Activated CD4-positive, CD25-positive, alpha-beta regulatory T cell treated with anti-CD3 and anti-CD28 coated beads, Interleukin-2, amount 50 U/mL, for 16 hours (primary cell): ENCODE results near the gene L3MBTL4.

ENCODE experiments used
- DNase-seq: peaks from one replicate; pipeline ENCODE4 v3.0.0-alpha.2; 2020; ENCODE audit warnings: low read depth, low spot score

L3MBTL4 gene

GRCh38 chr18:5964108-5964507 is 450.6 kb downstream of the L3MBTL4 start:
- DNase-seq = no peak

GRCh38 chr18:5963267-5963666 is 451.4 kb downstream of the L3MBTL4 start:
- DNase-seq = no peak

GRCh38 chr18:5962362-5962761 is 452.3 kb downstream of the L3MBTL4 start:
- no peak for DNase-seq

GRCh38 chr18:5961828-5962150 is 452.9 kb downstream of the L3MBTL4 start:
- no peak for DNase-seq

DNA sequence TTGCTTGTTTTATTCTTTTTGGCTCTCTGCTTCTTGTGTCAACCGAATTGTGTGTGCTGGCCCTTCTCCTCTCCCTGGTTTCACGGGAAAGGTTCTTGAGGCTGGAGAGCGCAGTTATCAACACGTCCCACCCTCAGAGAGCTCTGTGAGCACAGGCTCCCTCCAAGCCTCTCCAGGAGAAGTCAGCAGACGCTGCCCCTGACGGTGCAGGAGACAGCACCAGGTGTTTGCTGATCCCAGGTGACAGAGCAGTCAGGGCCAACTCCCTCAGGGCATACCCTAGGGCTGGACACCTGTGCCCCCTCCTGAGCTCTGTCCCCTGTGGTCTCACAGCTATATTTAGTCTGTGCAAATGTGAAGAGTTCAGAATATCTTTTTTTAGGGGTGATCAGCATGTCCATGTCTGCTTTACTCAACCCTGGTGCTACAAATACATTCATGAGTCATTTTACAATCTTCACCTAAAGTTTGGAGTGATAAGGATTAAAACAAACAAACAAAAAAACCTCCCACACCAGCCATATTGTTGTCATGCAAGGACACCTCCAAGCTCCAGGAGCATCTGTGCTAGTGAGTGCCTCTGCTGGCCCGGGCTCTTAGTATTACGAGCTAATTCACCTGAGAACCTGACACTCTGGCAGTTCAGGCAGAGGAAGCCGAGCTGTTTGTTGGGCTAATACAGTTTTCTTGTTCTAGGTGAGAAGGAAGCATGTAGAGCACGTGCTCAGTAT is 453.4 kb downstream of the L3MBTL4 start:
- no peak for DNase-seq

GRCh38 chr18:5958822-5959221 is 455.9 kb downstream of the L3MBTL4 start:
- DNase-seq = no peak

- no peak for DNase-seq
Observed at GRCh38 chr18:5955861-5956260, 458.9 kb downstream of the L3MBTL4 start.

GRCh38 chr18:5951515-5952091 is 463.1 kb downstream of the L3MBTL4 start:
- DNase-seq = no peak

- DNase-seq = no peak
Observed at GRCh38 chr18:5948781-5949180, 465.9 kb downstream of the L3MBTL4 start.

DNA sequence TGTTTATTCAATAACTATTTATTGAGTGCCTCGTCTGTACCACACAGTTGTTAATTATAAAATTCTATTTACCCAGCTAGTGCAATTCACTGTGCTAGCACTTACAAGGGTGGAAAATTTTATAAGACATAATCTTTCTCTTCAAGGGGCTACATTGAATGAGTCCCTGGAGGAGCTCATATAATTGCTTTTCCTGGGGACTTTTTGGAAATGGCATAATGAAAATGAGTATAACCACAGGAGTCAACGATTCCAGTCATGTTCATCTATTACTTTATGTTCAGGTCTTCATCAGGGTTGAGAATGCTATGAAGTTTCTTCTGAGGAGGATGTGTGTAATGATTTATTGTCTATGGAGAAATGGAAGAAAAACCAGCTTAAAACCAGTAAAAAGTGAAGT is 466.5 kb downstream of the L3MBTL4 start:
- DNase-seq = no peak

GRCh38 chr18:5944448-5944847 is 470.3 kb downstream of the L3MBTL4 start:
- DNase-seq = no peak

DNA sequence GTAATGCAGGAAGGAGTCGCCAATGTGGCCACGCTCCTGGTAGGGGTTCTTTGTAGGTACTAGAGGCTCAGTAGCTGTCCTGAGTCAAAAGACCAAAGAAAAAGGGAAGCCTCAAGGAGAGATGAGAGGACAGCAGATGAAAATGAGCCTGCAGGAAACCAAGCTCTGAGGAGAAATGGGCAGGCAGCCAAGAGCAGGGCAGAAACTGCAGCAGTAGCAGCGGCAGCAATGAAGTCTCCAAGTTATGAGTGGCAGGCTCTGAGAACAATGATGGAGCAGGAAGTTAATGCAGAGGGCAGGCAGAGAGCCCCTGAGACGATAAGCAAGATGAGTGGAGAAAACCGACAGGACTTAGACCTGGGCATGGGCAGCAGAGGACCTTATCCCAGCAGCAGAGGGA is 471.2 kb downstream of the L3MBTL4 start:
- no peak for DNase-seq

- DNase-seq = no peak
Observed at GRCh38 chr18:5942591-5942990, 472.1 kb downstream of the L3MBTL4 start.

DNA sequence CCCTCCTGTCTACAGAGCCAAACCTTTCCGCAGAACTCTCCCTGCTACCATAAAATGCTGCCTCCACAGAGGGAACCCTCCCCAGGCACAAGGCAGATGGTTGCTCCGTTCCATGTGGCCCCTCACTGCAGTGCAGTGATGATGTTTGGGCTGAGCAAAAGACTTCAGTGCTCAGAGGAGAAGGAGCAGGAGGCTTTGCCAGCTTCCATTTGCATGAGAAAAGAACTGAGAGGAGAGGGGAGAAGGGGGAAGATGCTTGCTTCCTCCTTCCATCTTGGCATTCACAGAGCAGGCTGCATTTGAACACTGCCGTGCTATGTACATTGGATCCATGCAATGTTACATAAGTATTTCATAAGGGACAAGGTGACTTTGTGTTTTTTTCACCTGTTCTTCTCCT is 472.8 kb downstream of the L3MBTL4 start:
- no peak for DNase-seq

DNA sequence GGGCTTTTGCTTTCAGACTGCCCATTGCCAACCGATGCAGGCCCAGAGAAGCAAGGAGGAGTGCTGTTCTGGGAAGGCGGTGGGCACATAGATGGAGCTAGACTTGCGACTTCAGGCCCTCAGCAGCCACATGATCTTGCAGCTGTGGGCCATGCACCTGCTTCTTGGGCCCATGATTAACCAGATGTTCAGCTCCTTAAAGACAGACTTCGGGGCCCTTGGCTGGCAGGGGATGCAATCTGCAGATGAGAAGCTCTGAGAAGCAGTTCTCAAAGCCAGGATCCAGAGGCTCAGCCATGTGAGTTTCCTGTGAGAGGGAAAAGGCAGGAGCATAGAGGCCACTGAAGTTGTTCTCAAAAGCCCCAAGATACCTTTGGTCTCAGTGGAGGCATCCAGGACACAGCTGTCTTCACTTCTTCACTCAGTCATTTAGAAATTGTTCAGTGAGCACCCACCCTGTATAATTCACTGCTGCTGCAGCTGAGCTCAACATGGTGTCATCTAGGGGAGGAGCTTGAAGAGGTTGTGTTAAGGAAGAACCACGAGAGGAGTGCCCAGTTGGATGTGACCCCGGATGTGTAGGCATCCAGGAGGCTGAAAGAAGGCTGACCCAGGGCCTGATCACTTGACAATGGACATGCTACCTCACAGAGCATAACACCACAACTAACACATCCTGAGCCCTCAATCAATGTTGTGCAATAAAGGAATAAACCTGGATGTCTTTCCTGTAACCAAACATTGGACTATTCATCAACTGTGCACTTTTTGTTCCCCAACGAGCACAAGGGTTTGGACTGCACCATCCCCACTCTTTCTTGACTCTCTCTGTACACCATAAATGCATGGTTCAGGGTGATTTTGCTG is 474.7 kb downstream of the L3MBTL4 start:
- DNase-seq = no peak

- DNase-seq = no peak
Observed at GRCh38 chr18:5937795-5938194, 476.9 kb downstream of the L3MBTL4 start.

- DNase-seq = no peak
Observed at GRCh38 chr18:5937121-5937520, 477.6 kb downstream of the L3MBTL4 start.

GRCh38 chr18:5930789-5931188 is 483.9 kb downstream of the L3MBTL4 start:
- DNase-seq = no peak

GRCh38 chr18:5918205-5918858 is 496.4 kb downstream of the L3MBTL4 start:
- DNase-seq = no peak

GRCh38 chr18:5914951-5915350 is 499.8 kb downstream of the L3MBTL4 start:
- DNase-seq = no peak

- DNase-seq = no peak
Observed at GRCh38 chr18:5914016-5914415, 500.7 kb downstream of the L3MBTL4 start.

GRCh38 chr18:5912566-5912965 is 502.1 kb downstream of the L3MBTL4 start:
- DNase-seq = no peak
